Activated CD8-positive, alpha-beta memory T cell treated with anti-CD3 and anti-CD28 coated beads for 4 hours (primary cell): ENCODE measurements around the gene HGS.

Source experiments
- DNase-seq, 2 donors: peaks; one replicate each; pipeline ENCODE4 v3.0.0-alpha.2; 2020; ENCODE audit warnings: low read depth in 2 of 2

HGS gene

GRCh38 chr17:81705518-81706231 lies 21.9 kb downstream of the HGS start:
- no peak for DNase-seq

GRCh38 chr17:81706232-81706611 lies 22.4 kb downstream of the HGS start:
- no peak for DNase-seq

GRCh38 chr17:81706757-81707624 lies 23.2 kb downstream of the HGS start:
- no peak for DNase-seq

- DNase-seq, result no peak
Observed at GRCh38 chr17:81707725-81708646, 24.2 kb downstream of the HGS start.

- no peak for DNase-seq
Observed at GRCh38 chr17:81708739-81709185, 25.0 kb downstream of the HGS start.

- DNase-seq, result no peak
Observed at GRCh38 chr17:81710514-81711308, 26.9 kb downstream of the HGS start.

- peak; percentile 64 for DNase-seq
Observed at GRCh38 chr17:81711814-81712467, 28.1 kb downstream of the HGS start, which contains the start of gene SLC25A10. SLC25A10 (plus strand) TSS chr17:81712284; CDS start chr17:81712427, 143 bp downstream.

- no peak for DNase-seq
Observed at GRCh38 chr17:81712468-81713003, 28.7 kb downstream of the HGS start.

GRCh38 chr17:81713004-81713555 lies 29.3 kb downstream of the HGS start:
- DNase-seq, result no peak

- no peak for DNase-seq
Observed at GRCh38 chr17:81713556-81714411, 30.0 kb downstream of the HGS start.

- no peak for DNase-seq
Observed at GRCh38 chr17:81714412-81715106, 30.7 kb downstream of the HGS start.

GRCh38 chr17:81715107-81715871 lies 31.5 kb downstream of the HGS start:
- DNase-seq, result no peak

- DNase-seq, result no peak
Observed at GRCh38 chr17:81715872-81716673, 32.3 kb downstream of the HGS start.

- no peak for DNase-seq
Observed at GRCh38 chr17:81716674-81716996, 32.8 kb downstream of the HGS start.

GRCh38 chr17:81717049-81717765 lies 33.4 kb downstream of the HGS start:
- no peak for DNase-seq

- no peak for DNase-seq
Observed at GRCh38 chr17:81717766-81718089, 33.9 kb downstream of the HGS start.
